Right lobe of liver (tissue), 6 donors: ENCODE measurements around the gene ELFN1. TPM values are rescaled to one million over a fixed set of nuclear protein-coding genes. Genes with fewer than 3 reads are reported as not detected.

Experiments used
- ATAC-seq, 4 donors: fragments of 200-7000 bp; cut with Tn5 transposase; one replicate each; pipeline ENCODE4 v1.9.1; 2020; ENCODE audit warnings: mild to moderate bottlenecking in 4 of 4, moderate library complexity in 4 of 4
- DNase-seq, 3 donors: peaks; one replicate each; pipeline ENCODE4 v3.0.0-alpha.2; 2020
- H3K27ac ChIP-seq, 3 donors: fragments of 200-600 bp; one replicate each; pipeline ENCODE4 v1.8.0; 2022
- H3K27me3 ChIP-seq, 2 donors: fragments of 200-600 bp; one replicate each; pipeline ENCODE4 v1.8.0; 2022
- H3K36me3 ChIP-seq, 4 donors: fragments of 200-600 bp; sonication (generic) in 1 of 4; one replicate each; pipeline versions ENCODE4 v1.5.1 to v1.8.0; 2017 to 2022; ENCODE audit warnings: control low read depth in 1 of 4
- H3K4me1 ChIP-seq, 4 donors: fragments of 200-600 bp; sonication (generic) in 1 of 4; one replicate each; pipeline versions ENCODE4 v1.5.1 to v1.8.0; 2017 to 2022; ENCODE audit warnings: control low read depth in 1 of 4
- H3K4me3 ChIP-seq, 3 donors: fragments of 200-600 bp; one replicate each; pipeline ENCODE4 v1.8.0; 2022
- H3K9me3 ChIP-seq, 4 donors: fragments of 200-600 bp; sonication (generic) in 1 of 4; one replicate each; pipeline versions ENCODE4 v1.5.1 to v1.8.0; 2017 to 2022; ENCODE audit warnings: control low read depth in 1 of 4
- CTCF ChIP-seq, 4 donors: fragments of 200-600 bp in 3 of 4; fragments of 450-650 bp in 1 of 4; IDR thresholded peaks; one replicate each; pipeline versions ENCODE4 v1.5.1 to v1.8.0; 2016 to 2022; ENCODE audit warnings: antibody characterized with exemption in 4 of 4, mild to moderate bottlenecking in 2 of 4
- POLR2A ChIP-seq: fragments of 450-650 bp; IDR thresholded peaks from one replicate; pipeline ENCODE4 v1.6.1; 2017; ENCODE audit warnings: antibody characterized with exemption, mild to moderate bottlenecking
- WGBS: methylation state at CpG from one replicate; pipeline ENCODE4 v1.1.6; 2018; ENCODE audit warnings: low coverage, low lambda C conversion rate; ENCODE audit not compliant: insufficient coverage; ENCODE audit errors: missing lambda C conversion rate; 5-methylcytosine and 5-hydroxymethylcytosine counted together
- intact Hi-C, 2 donors: fragments of 100-400 bp; cut with DNase I; formaldehyde crosslinking; loops; one replicate each; pipeline versions ENCODE4 v1.11.2 to v1.14.1; 2022
- total RNA-seq, 6 experiments: library from RNA; depleted of rRNA in 2 of 6; stranded (reverse); fragments of >200 nt in 2 of 6; fragmentation: NEBNext Ultra II Directional in 3 of 6; extraction: Animal tissue kit (Norgen Biotek cat#: 25700) in 3 of 6; gene quantifications; one replicate each; pipeline versions ENCODE4 v1.1.0 to v1.2.4, GENCODE V29; 2016 to 2023
- donor health status: DM: no; HTN: yes; CAD: no.
- donor health status: DM: no; HTN: no; CAD: no.
- donor health status: DM: no; HTN: no; CAD: no.
- donor health status: DM: no; HTN: yes; CAD: no.
- donor health status: DM: no; HTN: yes; CAD: no.

ELFN1 gene
- total RNA-seq, 6 experiments from 2014 or later = 5.4 to 13.0 (median 7.5) TPM

- no peak for ATAC-seq
These were observed 57.9 kb downstream of the ELFN1 start for GRCh38 chr7:1727812-1728570.

GRCh38 chr7:1729183-1729582 is 59.1 kb downstream of the ELFN1 start:
- Histone ChIP-seq H3K9me3 (no peaks in the 10 kb centered on the region), H3K4me1 (no peaks in the 10 kb centered on the region), H3K27ac (no peak overlapping the region), H3K27me3 (no peaks in the 10 kb centered on the region), H3K4me3 (no peak overlapping the region), H3K36me3 (no peaks in the 10 kb centered on the region)
- ATAC-seq (no peak), DNase-seq (no peak)
- intact Hi-C loops = no loop called here
- TF ChIP-seq POLR2A = no peak
- TF ChIP-seq CTCF (IDR thresholded peaks at IDR 0.05) = no peak
- WGBS = 100% methylated on average over 1 of the region's 8 CpGs

More at GRCh38 chr7:1727812-1728570, 57.9 kb downstream of the ELFN1 start:
- intact Hi-C loops = no loop called here
- Histone ChIP-seq H3K9me3 (no peaks in the 10 kb centered on the region), H3K4me1 (no peaks in the 10 kb centered on the region), H3K27me3 (no peaks in the 10 kb centered on the region), H3K27ac (no peak overlapping the region), H3K36me3 (no peaks in the 10 kb centered on the region), H3K4me3 (no peak overlapping the region)
- DNase-seq = no peak
- WGBS = 71% methylated on average over 6 of the region's 15 CpGs
- TF ChIP-seq POLR2A = no peak
- no peak for TF ChIP-seq CTCF (IDR thresholded peaks at IDR 0.05)

- Histone ChIP-seq H3K27ac (no peak overlapping the region), H3K4me3 (no peak overlapping the region), H3K4me1 (no peaks in the 10 kb centered on the region), H3K27me3 (no peaks in the 10 kb centered on the region), H3K9me3 (no peaks in the 10 kb centered on the region), H3K36me3 (no peaks in the 10 kb centered on the region)
- TF ChIP-seq CTCF (IDR thresholded peaks at IDR 0.05) (no peak), POLR2A (no peak)
- DNase-seq = no peak
- no peak for ATAC-seq
- intact Hi-C loops = no loop called here
- 81% methylated on average over 3 of the region's 16 CpGs for WGBS
These were observed 59.7 kb downstream of the ELFN1 start for GRCh38 chr7:1729773-1730172.

- intact Hi-C loops = no loop called here
- H3K36me3 ChIP-seq = no peaks in the 10 kb centered on the region
- no peaks in the 10 kb centered on the region for H3K27me3 ChIP-seq
- H3K9me3 ChIP-seq = no peaks in the 10 kb centered on the region
- no peak for ATAC-seq
- H3K4me3 ChIP-seq = no peak overlapping the region
- 96% methylated on average over 5 of the region's 7 CpGs for WGBS
- no peak overlapping the region for H3K27ac ChIP-seq
- no peaks in the 10 kb centered on the region for H3K4me1 ChIP-seq
- TF ChIP-seq POLR2A (no peak), CTCF (IDR thresholded peaks at IDR 0.05) (no peak)
- no peak for DNase-seq
These were observed 62.0 kb downstream of the ELFN1 start for GRCh38 chr7:1732072-1732471.
